ENCODE measurements around the gene ADAMTS3. TPM values are rescaled to one million over a fixed set of nuclear protein-coding genes. Genes with fewer than 3 reads are reported as not detected.

Gene ADAMTS3
- total RNA-seq, 1 donor from 2014 or later, result not detected

DNA sequence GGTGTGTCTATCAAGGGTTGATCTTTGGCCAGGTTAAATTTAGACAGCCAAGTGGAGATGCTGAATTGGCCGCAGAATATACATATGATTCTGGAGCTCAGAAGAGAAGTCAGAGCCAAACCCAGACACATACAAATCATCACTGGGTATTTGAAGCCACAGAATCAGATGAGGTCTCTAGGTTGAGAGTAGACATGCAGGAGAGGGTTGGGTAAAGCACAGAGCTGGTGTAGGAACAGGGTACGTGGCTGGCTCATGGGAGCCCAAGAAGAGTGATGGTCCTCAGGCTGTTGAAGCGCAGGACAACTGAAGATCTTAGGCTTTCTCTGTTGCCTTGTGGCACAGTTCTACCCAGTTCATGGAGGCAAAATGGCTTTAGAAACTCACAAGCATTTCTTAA lies 37.7 kb downstream of the ADAMTS3 start:
- Mint-ChIP-seq H3K27ac (no peak overlapping the region), H3K27me3 (no peaks in the 10 kb centered on the region), H3K9me3 (no peaks in the 10 kb centered on the region), H3K4me1 (no peaks in the 10 kb centered on the region), H3K4me3 (no peak overlapping the region), H3K36me3 (ENCODE audit: low read depth) (no peaks in the 10 kb centered on the region)
- intact Hi-C loops (cut with micrococcal nuclease), result no loop called here
- no peak for DNase-seq

DNA sequence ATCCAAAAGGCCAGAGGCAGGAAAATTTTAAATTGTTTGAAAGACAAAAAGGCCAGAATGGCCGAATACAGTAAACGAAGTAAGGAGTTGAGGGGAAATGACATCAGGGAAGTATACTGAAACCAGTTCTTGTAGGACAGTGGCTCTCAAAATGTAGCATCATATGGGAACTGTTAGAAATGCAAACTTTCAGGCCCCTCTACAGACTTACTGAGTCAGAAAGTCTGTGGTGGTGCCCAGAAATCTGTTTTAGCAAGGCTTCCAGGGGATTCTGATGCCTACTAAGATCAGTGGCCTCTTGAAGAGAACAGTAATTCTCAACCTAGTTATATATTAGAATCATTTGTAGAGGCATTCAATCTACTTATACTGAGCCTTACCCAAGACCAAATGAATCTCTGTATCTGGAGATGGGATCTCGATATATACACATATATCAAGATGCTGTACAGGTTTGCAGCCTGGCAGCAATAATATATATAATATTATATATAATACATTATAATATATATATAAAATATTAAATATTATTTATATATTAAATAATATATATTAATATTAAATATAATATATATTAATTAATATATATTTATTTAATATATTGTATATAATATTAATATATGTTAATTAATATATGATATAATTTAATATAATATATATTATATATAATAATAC lies 39.7 kb downstream of the ADAMTS3 start:
- Mint-ChIP-seq H3K27me3 (no peaks in the 10 kb centered on the region), H3K4me1 (no peaks in the 10 kb centered on the region), H3K36me3 (ENCODE audit: low read depth) (no peaks in the 10 kb centered on the region), H3K9me3 (no peaks in the 10 kb centered on the region), H3K4me3 (no peak overlapping the region), H3K27ac (no peak overlapping the region)
- intact Hi-C loops (cut with micrococcal nuclease), result loop anchor here (5.0 kb wide), 1 partner anchor 1902 kb away; the partner anchor contains the start of gene ENAM
- DNase-seq, result no peak

DNA sequence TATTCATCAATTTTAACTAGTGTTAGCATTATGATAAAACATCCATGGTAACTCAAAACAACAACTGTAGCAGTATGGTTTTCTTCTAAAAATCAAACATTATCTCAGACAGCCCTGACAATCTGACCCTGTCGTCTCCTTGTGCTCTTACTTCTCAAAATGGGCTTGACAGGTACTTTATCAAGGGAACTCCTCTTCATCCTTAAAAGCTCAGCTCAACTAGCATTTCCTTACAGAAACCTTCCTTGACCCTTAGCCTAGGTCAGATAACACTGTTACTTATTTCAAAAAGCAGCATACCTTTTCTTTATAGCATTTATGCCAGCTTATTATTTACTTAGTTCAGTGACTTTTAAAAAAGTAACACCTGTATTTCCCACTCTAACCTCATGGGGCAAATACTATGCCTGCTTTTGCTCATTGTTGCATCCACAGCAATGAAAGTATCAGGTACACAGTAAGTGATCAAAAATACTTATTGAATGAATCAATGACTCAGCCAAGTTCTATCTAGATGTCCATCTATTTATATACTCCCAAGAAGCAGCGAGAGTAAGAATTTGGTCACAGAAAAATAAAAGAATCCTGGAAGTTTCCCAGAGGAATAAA lies 41.9 kb downstream of the ADAMTS3 start:
- no peaks in the 10 kb centered on the region for H3K27me3 Mint-ChIP-seq
- no peaks in the 10 kb centered on the region for H3K36me3 Mint-ChIP-seq (ENCODE audit: low read depth)
- H3K27ac Mint-ChIP-seq, result no peak overlapping the region
- H3K4me3 Mint-ChIP-seq, result no peak overlapping the region
- no peaks in the 10 kb centered on the region for H3K4me1 Mint-ChIP-seq
- no peak for DNase-seq
- intact Hi-C loops (cut with micrococcal nuclease), result loop anchor here (5.0 kb wide), 1 partner anchor 1900 kb away; the partner anchor contains the start of gene ENAM
- no peaks in the 10 kb centered on the region for H3K9me3 Mint-ChIP-seq

DNA sequence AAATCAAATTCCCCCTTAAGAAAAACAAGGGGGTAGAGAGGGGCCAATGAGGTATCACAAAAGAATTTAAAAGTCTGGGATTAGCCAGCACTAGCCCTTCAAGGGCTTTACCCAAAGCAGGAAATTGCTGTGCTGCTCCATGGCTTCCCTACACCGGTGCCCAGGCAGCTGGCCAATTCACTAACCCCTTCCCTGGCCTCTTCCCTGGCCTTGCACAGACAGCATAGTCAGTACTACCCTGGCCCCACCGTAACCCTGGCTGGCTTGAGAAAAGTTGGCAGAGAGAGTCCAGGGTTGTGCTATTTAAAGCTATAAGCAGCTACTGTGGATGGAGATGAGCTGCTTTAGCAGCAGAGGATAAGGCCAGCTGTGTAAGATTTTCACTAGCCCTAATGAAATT lies 43.1 kb downstream of the ADAMTS3 start:
- Mint-ChIP-seq H3K4me1 (no peaks in the 10 kb centered on the region), H3K9me3 (no peaks in the 10 kb centered on the region), H3K36me3 (ENCODE audit: low read depth) (no peaks in the 10 kb centered on the region), H3K27me3 (no peaks in the 10 kb centered on the region), H3K4me3 (no peak overlapping the region), H3K27ac (no peak overlapping the region)
- intact Hi-C loops (cut with micrococcal nuclease), result loop anchor here (5.0 kb wide), 1 partner anchor 1899 kb away; the partner anchor contains the start of gene ENAM
- DNase-seq, result no peak

DNA sequence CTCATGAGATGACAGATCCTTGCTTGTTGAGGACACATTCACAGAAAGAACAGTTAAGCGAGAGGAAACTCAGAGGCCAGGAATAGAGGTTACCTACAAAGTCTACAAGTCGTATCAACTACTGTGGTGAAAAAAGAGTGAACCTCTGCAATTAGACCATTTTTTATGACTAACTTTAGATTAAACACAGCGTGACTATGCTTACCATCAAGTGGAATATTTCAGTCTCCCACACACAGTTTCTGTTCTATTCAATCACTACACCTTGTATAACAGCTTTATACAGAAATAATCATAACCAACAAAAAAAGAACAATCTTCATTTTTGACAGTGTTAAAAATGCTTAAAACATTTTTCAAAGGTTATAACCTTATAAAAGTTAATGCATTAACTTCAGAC lies 46.6 kb downstream of the ADAMTS3 start:
- H3K27me3 Mint-ChIP-seq, result no peaks in the 10 kb centered on the region
- no peaks in the 10 kb centered on the region for H3K4me1 Mint-ChIP-seq
- no peak overlapping the region for H3K4me3 Mint-ChIP-seq
- no peak for DNase-seq
- H3K9me3 Mint-ChIP-seq, result no peaks in the 10 kb centered on the region
- intact Hi-C loops (cut with micrococcal nuclease), result no loop called here
- H3K36me3 Mint-ChIP-seq (ENCODE audit: low read depth), result no peaks in the 10 kb centered on the region
- no peak overlapping the region for H3K27ac Mint-ChIP-seq

DNA sequence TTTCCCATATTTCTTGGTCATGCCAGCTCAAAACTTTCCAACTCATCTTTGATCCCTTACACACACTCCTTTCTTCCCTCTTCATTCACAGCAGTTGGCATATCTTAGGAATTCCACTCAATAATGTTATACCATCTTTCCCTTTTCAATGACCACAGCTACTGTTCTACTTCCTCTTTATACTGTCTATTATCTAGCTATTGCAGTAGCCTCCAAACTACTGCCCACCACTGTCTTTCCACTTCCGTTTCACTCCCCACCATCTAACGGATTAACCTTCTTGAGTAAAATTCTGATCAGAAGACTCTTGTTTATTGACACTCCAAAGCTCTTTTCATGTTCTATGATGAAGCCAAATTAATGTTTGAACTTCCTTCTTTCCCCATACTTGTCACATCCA lies 55.8 kb downstream of the ADAMTS3 start:
- no peak for DNase-seq
- intact Hi-C loops (cut with micrococcal nuclease), result no loop called here
- Mint-ChIP-seq H3K9me3 (no peaks in the 10 kb centered on the region), H3K4me3 (no peak overlapping the region), H3K36me3 (ENCODE audit: low read depth) (no peaks in the 10 kb centered on the region), H3K27me3 (no peaks in the 10 kb centered on the region), H3K27ac (no peak overlapping the region), H3K4me1 (no peaks in the 10 kb centered on the region)

DNA sequence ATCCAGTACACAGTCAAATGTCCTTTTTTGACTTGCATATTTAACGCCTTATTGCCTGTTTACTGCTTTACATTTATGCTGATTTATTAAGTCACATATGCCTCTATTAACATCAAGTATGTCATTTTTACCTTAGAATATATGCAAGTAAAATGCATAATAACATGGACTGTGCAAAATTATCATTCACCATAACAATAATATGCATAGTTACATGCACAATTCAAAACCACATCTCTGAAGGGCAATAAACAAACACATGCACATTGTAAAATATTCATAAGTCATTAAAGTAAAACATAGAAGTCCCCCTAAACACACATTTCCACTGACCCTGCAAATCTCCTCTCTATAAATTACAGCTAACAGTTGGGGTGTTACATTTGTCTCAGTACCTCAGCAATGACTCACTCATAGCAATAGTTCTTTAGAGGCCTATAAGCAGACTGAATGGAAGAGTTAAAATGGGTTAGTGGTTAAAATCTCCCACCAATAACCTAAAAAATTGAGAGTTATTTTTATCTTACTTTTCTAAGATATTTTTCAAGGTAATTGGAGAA lies 61.1 kb downstream of the ADAMTS3 start:
- H3K4me3 Mint-ChIP-seq, result no peak overlapping the region
- no peaks in the 10 kb centered on the region for H3K9me3 Mint-ChIP-seq
- no peak for DNase-seq
- H3K27ac Mint-ChIP-seq, result no peak overlapping the region
- no peaks in the 10 kb centered on the region for H3K27me3 Mint-ChIP-seq
- H3K36me3 Mint-ChIP-seq (ENCODE audit: low read depth), result no peaks in the 10 kb centered on the region
- intact Hi-C loops (cut with micrococcal nuclease), result no loop called here
- H3K4me1 Mint-ChIP-seq, result no peaks in the 10 kb centered on the region

DNA sequence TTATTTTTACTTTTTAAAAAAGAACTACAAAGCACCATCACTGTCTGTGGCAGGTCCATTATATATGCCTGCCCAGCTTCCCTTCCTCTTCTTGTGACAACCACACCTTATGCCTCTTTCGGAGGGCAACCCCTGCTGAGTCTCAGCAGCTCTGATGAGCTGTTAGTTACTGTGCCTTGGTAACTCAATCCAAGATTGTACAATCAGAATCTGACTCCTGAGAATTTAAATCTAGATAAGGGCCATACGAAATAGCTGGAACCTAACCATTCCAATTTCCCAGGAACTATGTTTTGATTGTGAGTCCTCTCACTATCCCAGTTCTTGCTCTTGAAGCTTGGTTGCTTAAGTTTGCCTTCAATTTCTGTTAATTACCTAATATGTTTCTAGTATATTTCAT lies 61.9 kb downstream of the ADAMTS3 start:
- no peaks in the 10 kb centered on the region for H3K27me3 Mint-ChIP-seq
- no peaks in the 10 kb centered on the region for H3K36me3 Mint-ChIP-seq (ENCODE audit: low read depth)
- H3K4me1 Mint-ChIP-seq, result no peaks in the 10 kb centered on the region
- intact Hi-C loops (cut with micrococcal nuclease), result no loop called here
- H3K4me3 Mint-ChIP-seq, result no peak overlapping the region
- DNase-seq, result no peak
- no peaks in the 10 kb centered on the region for H3K9me3 Mint-ChIP-seq
- no peak overlapping the region for H3K27ac Mint-ChIP-seq

DNA sequence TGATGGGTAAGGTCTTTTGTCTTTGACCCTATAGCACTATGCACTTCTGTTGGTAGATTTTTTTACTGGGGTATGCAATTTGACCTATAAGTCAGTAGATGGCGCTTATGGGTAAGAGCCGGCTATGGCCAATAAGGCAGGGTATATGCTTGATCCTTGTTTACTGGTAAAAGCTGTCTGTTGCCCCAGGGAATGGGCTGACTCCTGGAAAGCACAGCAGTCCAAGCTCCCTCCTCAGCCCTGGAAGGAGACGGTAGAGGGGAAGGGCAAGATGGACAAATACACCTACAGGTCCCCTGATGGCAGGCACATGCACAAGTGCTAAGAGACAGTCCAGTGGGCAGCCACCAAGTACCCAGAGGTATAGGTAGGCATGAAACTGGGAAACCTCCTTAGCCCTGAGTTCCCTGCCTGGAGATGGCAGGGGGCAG lies 63.7 kb downstream of the ADAMTS3 start:
- intact Hi-C loops (cut with micrococcal nuclease), result loop anchor here (1.0 kb wide), 1 partner anchor 514 kb away; no protein-coding TSS in a partner anchor
- Mint-ChIP-seq H3K27me3 (no peaks in the 10 kb centered on the region), H3K4me1 (no peaks in the 10 kb centered on the region), H3K9me3 (no peaks in the 10 kb centered on the region), H3K27ac (no peak overlapping the region), H3K36me3 (ENCODE audit: low read depth) (no peaks in the 10 kb centered on the region), H3K4me3 (no peak overlapping the region)
- DNase-seq, result peak; percentile 55

DNA sequence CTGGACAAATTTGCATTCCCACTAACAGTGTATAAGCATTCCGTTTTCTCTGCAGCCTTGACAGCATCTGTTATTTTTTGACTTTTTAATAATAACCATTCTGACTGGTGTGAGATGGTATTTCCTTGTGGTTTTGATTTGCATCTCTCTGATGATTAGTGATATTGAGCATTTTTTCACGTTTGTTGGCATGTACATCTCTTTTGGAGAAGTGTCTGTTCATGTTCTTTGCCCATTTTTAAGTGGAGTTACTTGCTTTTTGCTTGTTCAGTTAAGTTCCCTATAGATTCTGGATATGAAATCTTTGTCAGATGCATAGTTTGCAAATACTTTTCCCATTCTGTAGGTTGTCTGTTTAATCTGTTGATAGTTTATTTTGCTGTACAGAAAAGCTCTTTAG lies 68.8 kb downstream of the ADAMTS3 start:
- Mint-ChIP-seq H3K9me3 (no peaks in the 10 kb centered on the region), H3K27me3 (no peaks in the 10 kb centered on the region), H3K4me3 (no peak overlapping the region), H3K4me1 (no peaks in the 10 kb centered on the region), H3K27ac (no peak overlapping the region), H3K36me3 (ENCODE audit: low read depth) (no peaks in the 10 kb centered on the region)
- intact Hi-C loops (cut with micrococcal nuclease), result no loop called here
- no peak for DNase-seq

DNA sequence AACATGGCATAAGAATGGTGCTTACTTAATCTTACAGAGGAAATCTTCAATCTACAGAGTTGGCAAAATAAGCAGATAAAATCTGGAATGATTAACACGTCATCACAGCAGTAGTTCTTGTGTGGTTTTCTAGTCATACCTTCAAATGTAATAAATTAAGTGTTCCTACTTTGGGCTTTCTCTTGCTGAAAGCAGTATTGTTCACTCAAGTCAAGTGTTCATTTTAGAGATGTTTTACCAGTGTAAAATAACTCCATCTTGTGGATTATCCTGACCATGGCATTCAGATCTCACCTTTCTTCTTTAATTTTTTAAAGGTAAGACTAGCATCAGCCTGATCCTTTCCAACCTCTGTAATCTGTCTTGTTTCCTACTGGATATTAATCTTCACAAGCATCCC lies 72.9 kb downstream of the ADAMTS3 start:
- Mint-ChIP-seq H3K27ac (no peak overlapping the region), H3K36me3 (ENCODE audit: low read depth) (no peaks in the 10 kb centered on the region), H3K4me3 (no peak overlapping the region), H3K4me1 (no peaks in the 10 kb centered on the region), H3K27me3 (no peaks in the 10 kb centered on the region), H3K9me3 (no peaks in the 10 kb centered on the region)
- no peak for DNase-seq
- intact Hi-C loops (cut with micrococcal nuclease), result no loop called here

DNA sequence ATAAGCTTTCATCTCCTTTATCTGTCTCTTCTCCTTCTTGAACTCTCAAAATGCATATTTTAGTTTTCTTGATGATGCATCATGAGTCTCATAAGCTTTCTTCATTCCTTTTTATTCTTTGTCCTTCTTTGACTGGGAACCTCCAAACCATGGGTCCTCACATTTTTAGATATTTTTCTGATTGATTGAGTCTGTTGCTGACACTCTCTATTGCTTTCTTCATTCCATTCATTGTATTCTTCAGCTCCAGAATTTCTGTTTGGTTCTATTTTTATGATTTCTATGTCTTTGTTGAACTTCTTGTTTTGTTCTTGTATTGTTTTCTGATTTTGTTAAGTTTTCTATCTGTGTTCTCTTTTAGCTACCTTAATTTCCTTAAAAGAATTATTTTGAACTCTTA lies 74.9 kb downstream of the ADAMTS3 start:
- Mint-ChIP-seq H3K27ac (no peak overlapping the region), H3K9me3 (no peaks in the 10 kb centered on the region), H3K27me3 (no peaks in the 10 kb centered on the region), H3K36me3 (ENCODE audit: low read depth) (no peaks in the 10 kb centered on the region), H3K4me1 (no peaks in the 10 kb centered on the region), H3K4me3 (no peak overlapping the region)
- intact Hi-C loops (cut with micrococcal nuclease), result no loop called here
- no peak for DNase-seq

DNA sequence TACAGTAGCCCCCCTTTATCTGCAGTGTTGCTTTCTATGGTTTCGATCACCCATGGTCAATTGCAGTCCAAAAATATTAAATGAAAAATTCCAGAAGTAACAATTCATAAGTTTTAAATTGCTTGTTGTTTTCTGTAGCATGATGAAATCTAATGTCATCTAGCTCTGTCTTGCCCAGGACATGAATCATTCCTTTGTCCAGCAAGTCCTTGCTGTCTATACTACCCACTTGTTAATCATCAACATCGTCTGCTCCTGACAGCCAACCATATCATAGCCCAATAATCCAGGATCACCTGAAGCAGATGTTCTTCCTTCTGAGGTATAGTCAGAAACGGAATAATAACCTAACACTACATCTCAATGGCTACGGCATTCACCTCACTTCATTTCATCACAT lies 79.8 kb downstream of the ADAMTS3 start:
- intact Hi-C loops (cut with micrococcal nuclease), result no loop called here
- Mint-ChIP-seq H3K9me3 (no peaks in the 10 kb centered on the region), H3K27me3 (no peaks in the 10 kb centered on the region), H3K4me1 (no peaks in the 10 kb centered on the region), H3K27ac (no peak overlapping the region), H3K36me3 (ENCODE audit: low read depth) (no peaks in the 10 kb centered on the region), H3K4me3 (no peak overlapping the region)
- DNase-seq, result no peak

DNA sequence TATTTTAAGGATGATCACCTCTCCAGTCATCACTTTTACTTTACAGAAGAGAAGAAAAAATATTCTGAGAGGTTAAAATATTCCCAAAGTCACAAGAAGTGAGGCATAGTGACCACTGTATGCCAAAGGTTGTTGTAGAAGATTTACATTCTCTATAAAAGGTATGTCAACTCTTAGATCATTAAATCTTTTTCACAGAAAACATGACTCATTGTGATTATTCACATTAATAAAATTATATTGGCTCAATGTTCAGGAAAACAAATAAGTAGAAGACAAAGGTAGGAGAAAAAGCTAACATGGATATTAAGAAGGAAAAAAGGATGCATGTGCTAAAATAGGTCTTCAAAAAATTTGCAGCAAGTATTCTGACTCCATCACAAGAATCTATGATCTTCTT lies 82.0 kb downstream of the ADAMTS3 start:
- no peak for DNase-seq
- Mint-ChIP-seq H3K27me3 (no peaks in the 10 kb centered on the region), H3K4me1 (no peaks in the 10 kb centered on the region), H3K36me3 (ENCODE audit: low read depth) (no peaks in the 10 kb centered on the region), H3K9me3 (no peaks in the 10 kb centered on the region), H3K4me3 (no peak overlapping the region), H3K27ac (no peak overlapping the region)
- intact Hi-C loops (cut with micrococcal nuclease), result no loop called here
